Neural progenitor cell (in vitro differentiated cells): ENCODE data around the gene ARMH4.

Experiments used
- CTCF ChIP-seq: fragments of 200-600 bp; sonication (generic); IDR thresholded peaks from 2 replicates; pipeline ENCODE4 v1.5.1; 2017; ENCODE audit warnings: antibody characterized with exemption, mild to moderate bottlenecking
- EZH2 ChIP-seq: fragments of 200-600 bp; sonication (generic); IDR thresholded peaks from 2 replicates; pipeline ENCODE4 v1.6.1; 2017; ENCODE audit warnings: antibody characterized with exemption, mild to moderate bottlenecking, moderate library complexity
- EZH2phosphoT487 ChIP-seq: fragments of 200-600 bp; sonication (generic); IDR thresholded peaks from 2 replicates; pipeline ENCODE4 v1.6.1; 2017; ENCODE audit warnings: antibody characterized with exemption

GRCh38 chr14:57982804-57983634 lies 169.0 kb downstream of the ARMH4 start:
- no peak for TF ChIP-seq CTCF
- TF ChIP-seq EZH2phosphoT487, result no peak
- no peak for TF ChIP-seq EZH2
